Stimulated activated effector memory CD8-positive, alpha-beta T cell treated with anti-CD3 and anti-CD28 coated beads, Interleukin-12 subunit alpha, Interleukin-12 subunit beta, amount 100 ng/mL, for 72 hours (primary cell): ENCODE results near the gene ARL14EPL.

Experiments used
- ATAC-seq: fragments of 150-1000 bp; cut with Tn5 transposase; 2 replicates; pipeline ENCODE4 v1.10.0; 2021
- DNase-seq, 2 donors: peaks; one replicate each; pipeline ENCODE4 v3.0.0; 2021 to 2022; ENCODE audit warnings: low spot score in 2 of 2
- H3K27ac Mint-ChIP-seq: one replicate; pipeline ENCODE4 v1.8.0; 2022; ENCODE audit warnings: mild to moderate bottlenecking, mixed read lengths
- H3K36me3 Mint-ChIP-seq: one replicate; pipeline ENCODE4 v1.8.0; 2022; ENCODE audit warnings: mild to moderate bottlenecking, mixed read lengths
- H3K4me1 Mint-ChIP-seq: one replicate; pipeline ENCODE4 v1.8.0; 2022; ENCODE audit warnings: mixed read lengths
- H3K4me3 Mint-ChIP-seq: one replicate; pipeline ENCODE4 v1.8.0; 2022; ENCODE audit warnings: mild to moderate bottlenecking, mixed read lengths
- H3K9me3 Mint-ChIP-seq: one replicate; pipeline ENCODE4 v1.8.0; 2022; ENCODE audit warnings: mixed read lengths

Gene ARL14EPL

GRCh38 chr5:116035123-116035522 lies 2.9 kb downstream of the ARL14EPL start:
- Mint-ChIP-seq H3K27ac (no peak overlapping the region), H3K4me3 (no peak overlapping the region), H3K4me1 (peaks cover 39% of the 10 kb centered on the region), H3K9me3 (no peaks in the 10 kb centered on the region), H3K36me3 (no peaks in the 10 kb centered on the region)
- ATAC-seq (peak; percentile 59), DNase-seq (no peak)

- no peak overlapping the region for H3K27ac Mint-ChIP-seq
- DNase-seq (no peak), ATAC-seq (peak; percentile 49)
- H3K4me3 Mint-ChIP-seq = no peak overlapping the region
- H3K9me3 Mint-ChIP-seq = no peaks in the 10 kb centered on the region
- H3K4me1 Mint-ChIP-seq = peaks cover 35% of the 10 kb centered on the region
- no peaks in the 10 kb centered on the region for H3K36me3 Mint-ChIP-seq
Measured at GRCh38 chr5:116037236-116037822, 5.1 kb downstream of the ARL14EPL start.

- Mint-ChIP-seq H3K4me3 (peak overlapping the region; percentile 7), H3K9me3 (no peaks in the 10 kb centered on the region), H3K36me3 (no peaks in the 10 kb centered on the region), H3K4me1 (peaks cover 34% of the 10 kb centered on the region), H3K27ac (peak overlapping the region; percentile 67)
- no peak for DNase-seq
- peak; percentile 79 for ATAC-seq
Measured at GRCh38 chr5:116038817-116039216, 6.5 kb downstream of the ARL14EPL start.

- no peak overlapping the region for H3K4me3 Mint-ChIP-seq
- DNase-seq (no peak), ATAC-seq (no peak)
- no peak overlapping the region for H3K27ac Mint-ChIP-seq
- H3K4me1 Mint-ChIP-seq = peaks cover 28% of the 10 kb centered on the region
- H3K36me3 Mint-ChIP-seq = no peaks in the 10 kb centered on the region
- H3K9me3 Mint-ChIP-seq = no peaks in the 10 kb centered on the region
Measured at GRCh38 chr5:116042375-116042774, 10.1 kb downstream of the ARL14EPL start.

- no peak for DNase-seq
- H3K4me3 Mint-ChIP-seq = no peak overlapping the region
- ATAC-seq = no peak
- H3K36me3 Mint-ChIP-seq = no peaks in the 10 kb centered on the region
- H3K27ac Mint-ChIP-seq = no peak overlapping the region
- peaks cover 11% of the 10 kb centered on the region for H3K4me1 Mint-ChIP-seq
- no peaks in the 10 kb centered on the region for H3K9me3 Mint-ChIP-seq
Measured at GRCh38 chr5:116044073-116044472, 11.8 kb downstream of the ARL14EPL start.

GRCh38 chr5:116045821-116046220 lies 13.5 kb downstream of the ARL14EPL start:
- peaks cover 6% of the 10 kb centered on the region for H3K4me1 Mint-ChIP-seq
- H3K9me3 Mint-ChIP-seq = no peaks in the 10 kb centered on the region
- ATAC-seq (no peak), DNase-seq (no peak)
- no peak overlapping the region for H3K4me3 Mint-ChIP-seq
- no peaks in the 10 kb centered on the region for H3K36me3 Mint-ChIP-seq
- H3K27ac Mint-ChIP-seq = no peak overlapping the region

GRCh38 chr5:116046261-116046660 lies 14.0 kb downstream of the ARL14EPL start:
- ATAC-seq = peak; percentile 32
- Mint-ChIP-seq H3K9me3 (no peaks in the 10 kb centered on the region), H3K4me1 (peaks cover 6% of the 10 kb centered on the region), H3K27ac (no peak overlapping the region), H3K36me3 (no peaks in the 10 kb centered on the region), H3K4me3 (no peak overlapping the region)
- DNase-seq = no peak

GRCh38 chr5:116046823-116047222 lies 14.6 kb downstream of the ARL14EPL start:
- Mint-ChIP-seq H3K4me1 (peaks cover 6% of the 10 kb centered on the region), H3K36me3 (no peaks in the 10 kb centered on the region), H3K9me3 (no peaks in the 10 kb centered on the region), H3K4me3 (no peak overlapping the region), H3K27ac (no peak overlapping the region)
- DNase-seq (no peak), ATAC-seq (peak; percentile 60)

GRCh38 chr5:116058346-116058936 lies 26.2 kb downstream of the ARL14EPL start:
- no peak overlapping the region for H3K4me3 Mint-ChIP-seq
- no peaks in the 10 kb centered on the region for H3K4me1 Mint-ChIP-seq
- no peaks in the 10 kb centered on the region for H3K36me3 Mint-ChIP-seq
- no peak for ATAC-seq
- no peak overlapping the region for H3K27ac Mint-ChIP-seq
- DNase-seq = no peak
- H3K9me3 Mint-ChIP-seq = no peaks in the 10 kb centered on the region

- DNase-seq (no peak), ATAC-seq (no peak)
- Mint-ChIP-seq H3K36me3 (no peaks in the 10 kb centered on the region), H3K4me3 (no peak overlapping the region), H3K9me3 (no peaks in the 10 kb centered on the region), H3K4me1 (no peaks in the 10 kb centered on the region), H3K27ac (no peak overlapping the region)
Measured at GRCh38 chr5:116062352-116062751, 30.1 kb downstream of the ARL14EPL start.

GRCh38 chr5:116063950-116064349 lies 31.7 kb downstream of the ARL14EPL start:
- H3K4me1 Mint-ChIP-seq = no peaks in the 10 kb centered on the region
- ATAC-seq (no peak), DNase-seq (no peak)
- H3K4me3 Mint-ChIP-seq = no peak overlapping the region
- no peaks in the 10 kb centered on the region for H3K9me3 Mint-ChIP-seq
- H3K27ac Mint-ChIP-seq = no peak overlapping the region
- no peaks in the 10 kb centered on the region for H3K36me3 Mint-ChIP-seq

GRCh38 chr5:116068028-116068632 lies 35.9 kb downstream of the ARL14EPL start:
- Mint-ChIP-seq H3K27ac (no peak overlapping the region), H3K4me1 (no peaks in the 10 kb centered on the region), H3K36me3 (no peaks in the 10 kb centered on the region), H3K9me3 (no peaks in the 10 kb centered on the region), H3K4me3 (no peak overlapping the region)
- ATAC-seq = no peak
- no peak for DNase-seq

- no peaks in the 10 kb centered on the region for H3K9me3 Mint-ChIP-seq
- no peak overlapping the region for H3K4me3 Mint-ChIP-seq
- peaks cover 14% of the 10 kb centered on the region for H3K4me1 Mint-ChIP-seq
- no peak overlapping the region for H3K27ac Mint-ChIP-seq
- DNase-seq (no peak), ATAC-seq (no peak)
- no peaks in the 10 kb centered on the region for H3K36me3 Mint-ChIP-seq
Measured at GRCh38 chr5:116071211-116071610, 38.9 kb downstream of the ARL14EPL start.

GRCh38 chr5:116075191-116075831 lies 43.0 kb downstream of the ARL14EPL start:
- H3K36me3 Mint-ChIP-seq = no peaks in the 10 kb centered on the region
- H3K27ac Mint-ChIP-seq = peak overlapping the region; percentile 36
- no peak for DNase-seq
- no peaks in the 10 kb centered on the region for H3K9me3 Mint-ChIP-seq
- no peak overlapping the region for H3K4me3 Mint-ChIP-seq
- H3K4me1 Mint-ChIP-seq = peaks cover 25% of the 10 kb centered on the region
- ATAC-seq = peak; percentile 46

GRCh38 chr5:116076496-116076895 lies 44.2 kb downstream of the ARL14EPL start:
- peak overlapping the region; percentile 39 for H3K27ac Mint-ChIP-seq
- peak overlapping the region; percentile 11 for H3K4me3 Mint-ChIP-seq
- ATAC-seq = peak; percentile 87
- no peak for DNase-seq
- no peaks in the 10 kb centered on the region for H3K9me3 Mint-ChIP-seq
- no peaks in the 10 kb centered on the region for H3K36me3 Mint-ChIP-seq
- peaks cover 25% of the 10 kb centered on the region for H3K4me1 Mint-ChIP-seq

- no peak overlapping the region for H3K4me3 Mint-ChIP-seq
- no peak for DNase-seq
- H3K4me1 Mint-ChIP-seq = peaks cover 30% of the 10 kb centered on the region
- H3K27ac Mint-ChIP-seq = no peak overlapping the region
- no peaks in the 10 kb centered on the region for H3K36me3 Mint-ChIP-seq
- ATAC-seq = no peak
- no peaks in the 10 kb centered on the region for H3K9me3 Mint-ChIP-seq
Measured at GRCh38 chr5:116078199-116078598, 45.9 kb downstream of the ARL14EPL start.
